Stimulated activated CD4-positive, alpha-beta T cell treated with anti-CD3 and anti-CD28 coated beads, Interleukin-2, amount 100 ng/mL, for 48 hours (primary cell): Measurements from ENCODE around the gene RPGR.

ENCODE experiments used
- DNase-seq, 2 donors: peaks; one replicate each; pipeline ENCODE4 v3.0.0-alpha.2; 2020

The RPGR gene

GRCh38 chrX:38247051-38247450, 80.3 kb downstream of the RPGR start:
- DNase-seq: no peak

- no peak for DNase-seq
These were observed 86.8 kb downstream of the RPGR start for GRCh38 chrX:38240541-38240940.

DNA sequence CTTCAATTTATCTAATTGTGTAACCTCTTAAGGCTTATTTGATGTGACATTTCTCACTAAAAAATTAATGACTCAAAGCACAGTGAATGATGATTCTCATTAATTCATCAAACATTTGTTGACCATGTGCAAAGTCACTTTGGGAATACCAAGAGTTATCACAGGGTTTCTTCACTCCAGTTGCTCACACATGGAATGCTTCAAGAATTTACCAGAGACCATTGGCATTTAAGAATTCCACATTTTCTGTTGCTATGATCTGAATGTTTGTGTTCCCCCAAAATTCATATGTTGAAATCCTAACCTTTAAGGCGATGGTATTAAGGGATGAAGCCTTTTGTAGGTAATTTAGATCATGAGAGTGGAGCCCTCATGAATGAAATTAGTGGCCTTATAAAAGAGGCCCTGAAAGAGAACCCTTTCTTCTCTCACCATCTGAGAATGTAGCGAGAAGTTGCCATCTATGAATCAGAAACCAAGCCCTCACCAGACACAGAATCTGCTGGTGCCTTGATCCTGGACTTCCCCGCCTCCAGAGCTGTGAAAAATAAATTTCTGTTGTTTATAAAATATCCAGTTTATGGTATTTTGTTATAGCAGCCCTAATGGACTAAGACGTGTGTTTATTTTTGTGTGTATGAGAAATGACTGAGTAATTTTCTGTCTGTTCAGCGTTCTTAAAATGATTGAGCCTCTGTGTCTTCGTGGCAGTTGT, 90.3 kb downstream of the RPGR start:
- DNase-seq: no peak

DNA sequence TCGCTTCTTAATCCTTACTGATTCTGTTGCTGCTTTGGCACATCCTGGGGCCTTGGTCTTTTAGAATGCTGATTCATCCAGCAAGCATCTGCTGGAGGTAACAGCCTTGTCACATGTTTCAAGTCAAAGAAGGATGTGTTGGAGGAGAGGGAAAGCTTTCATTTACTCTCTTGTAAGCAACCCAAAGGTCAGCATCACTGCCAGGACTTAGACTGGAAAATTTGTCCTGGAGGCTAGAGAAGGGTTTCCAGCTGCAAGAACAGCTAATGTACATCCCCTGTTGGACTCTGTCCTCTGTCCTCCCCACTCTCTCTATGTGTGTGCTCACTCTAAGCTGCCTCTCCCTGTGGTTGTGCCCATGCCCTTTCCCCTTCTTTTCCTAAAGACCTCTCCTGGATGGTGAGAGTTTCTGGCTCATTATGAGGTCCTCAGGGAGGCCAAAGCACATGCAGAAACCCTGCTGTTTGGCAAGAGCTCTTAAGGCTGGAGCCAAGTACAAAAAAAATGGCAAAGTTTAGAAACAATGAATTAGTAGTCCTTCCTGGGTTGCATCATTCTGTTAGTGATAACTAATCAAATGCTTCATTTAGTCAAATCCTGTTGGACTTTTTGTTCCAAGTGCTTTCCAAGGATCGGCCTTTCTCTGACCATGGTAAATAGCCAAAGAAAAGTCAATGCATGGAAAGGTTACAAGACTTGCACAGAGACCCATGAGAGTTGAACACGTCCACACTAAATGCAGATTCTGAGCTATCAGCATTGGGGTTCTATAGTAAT, 93.2 kb downstream of the RPGR start:
- no peak for DNase-seq

DNA sequence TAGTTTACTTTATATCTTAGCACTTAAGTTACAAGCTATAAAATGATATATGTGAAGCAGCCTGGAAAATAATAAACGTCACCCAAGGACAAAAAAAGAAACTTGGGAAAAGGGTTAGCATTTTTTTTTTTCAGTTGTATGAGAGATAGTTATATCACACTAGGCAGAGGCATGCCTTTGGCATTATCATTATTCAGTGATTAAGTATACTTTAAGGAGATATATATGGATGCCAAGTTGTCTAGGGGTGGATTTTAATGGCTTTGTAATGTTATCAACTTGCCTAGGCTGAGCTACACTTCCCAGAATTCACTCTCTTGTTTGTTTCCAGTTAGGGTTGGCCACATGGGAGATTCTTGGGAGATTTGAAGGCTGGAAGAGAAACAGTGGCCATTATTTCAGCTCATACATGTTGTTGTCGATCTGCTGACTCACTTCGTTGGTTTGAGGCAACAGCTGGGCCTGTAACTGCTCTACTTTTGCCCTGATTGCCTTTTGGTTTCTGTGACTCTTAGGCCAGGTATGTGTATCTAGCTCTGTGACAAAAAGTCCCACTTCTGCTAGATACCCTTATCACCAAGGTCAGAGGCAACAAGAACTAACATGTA, 95.1 kb downstream of the RPGR start:
- no peak for DNase-seq

GRCh38 chrX:38225093-38225492, 102.2 kb downstream of the RPGR start:
- DNase-seq: no peak

- DNase-seq: no peak
These were observed 103.1 kb downstream of the RPGR start for GRCh38 chrX:38224160-38224559.

- no peak for DNase-seq
These were observed 105.8 kb downstream of the RPGR start for GRCh38 chrX:38221391-38221929.

DNA sequence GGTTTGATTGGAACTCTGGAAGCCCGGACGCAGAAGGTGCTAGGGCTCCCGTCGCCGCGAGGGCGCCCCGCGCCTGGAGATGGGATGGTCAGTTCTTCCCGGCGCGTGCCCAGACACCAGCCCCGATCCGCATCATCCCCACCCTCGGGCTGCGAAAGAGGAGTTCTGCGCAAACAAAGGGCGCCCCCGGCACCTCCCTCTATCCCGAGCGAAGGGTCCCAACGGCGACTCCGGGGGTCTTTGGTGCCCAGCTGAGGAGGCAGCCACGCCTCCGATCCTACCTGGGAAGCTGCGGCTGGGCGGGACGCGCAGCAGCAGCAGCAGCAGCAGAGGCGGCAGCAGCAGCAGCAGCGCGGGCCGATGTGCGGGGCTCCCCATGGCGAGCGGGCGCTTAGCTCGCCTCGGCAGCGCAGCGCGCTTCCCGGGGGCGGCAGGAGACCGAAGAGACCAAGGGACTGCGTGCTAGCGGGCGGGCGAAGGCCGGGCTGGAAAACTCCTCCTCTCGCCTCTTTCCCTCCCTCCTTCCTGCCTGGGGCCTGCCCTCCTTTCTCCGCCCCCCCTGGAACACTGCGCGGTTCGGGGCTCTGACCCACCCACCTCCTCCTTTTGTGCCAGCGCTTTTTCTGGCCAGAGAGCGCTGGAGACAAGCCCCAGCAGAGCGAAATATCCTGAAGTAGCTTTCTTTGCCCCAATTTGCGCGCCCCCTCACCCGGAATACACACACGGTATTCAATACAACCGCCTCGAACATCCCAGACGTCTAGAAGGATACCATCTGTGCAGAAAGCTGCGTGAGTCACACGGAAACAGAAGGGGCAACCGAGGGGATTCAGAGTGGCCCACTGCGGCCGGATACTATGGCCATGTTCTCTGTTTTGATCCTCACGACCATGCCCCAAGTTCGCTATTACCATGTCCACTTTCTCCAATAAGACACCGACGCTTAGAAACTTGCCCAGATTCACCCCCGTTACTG, 106.6 kb downstream of the RPGR start, which contains the start of gene SRPX:
TSS of gene SRPX (minus strand) at position 457 of the 976 bp plus-strand sequence. CDS start at position 378, 79 bp downstream.
- no peak for DNase-seq

DNA sequence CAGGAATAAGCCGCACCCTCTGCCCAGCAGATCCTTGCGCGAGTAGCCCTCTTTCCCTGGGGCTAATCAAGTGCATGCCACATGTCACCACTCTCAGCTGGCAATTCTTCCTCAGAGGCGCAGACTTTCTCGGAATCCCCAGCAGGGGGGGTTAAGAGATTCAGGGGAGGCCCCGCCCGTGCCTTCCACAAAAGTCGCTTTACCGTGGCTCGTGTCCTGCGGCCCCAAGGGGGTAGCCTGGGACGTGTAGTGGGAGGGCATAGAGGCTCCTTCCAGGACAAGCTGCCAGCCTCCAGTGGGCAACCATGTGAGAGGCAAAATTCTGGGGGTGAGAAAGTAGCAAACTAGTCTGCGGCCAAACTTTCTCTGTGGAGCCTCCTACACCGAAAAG, 107.3 kb downstream of the RPGR start:
- peak; percentile 2 to 10 for DNase-seq
